ENCODE data around the gene TMEM14C. TPM values are rescaled to one million over a fixed set of nuclear protein-coding genes. Genes with fewer than 3 reads are reported as not detected.

The TMEM14C gene
- total RNA-seq, 1 experiment from 2014 or later, result 84.7 TPM

GRCh38 chr6:10746915-10747250, 24.0 kb downstream of the TMEM14C start:
- Histone ChIP-seq H3K36me3 (ENCODE audit: control insufficient read depth in 1 of 2, insufficient read depth in 2 of 2, low read length in 2 of 2) (peaks cover 3 to 16% of the 10 kb centered on the region in 2 experiments; a peak in 2 of 4 replicates), H2AFZ (ENCODE audit: low read depth, low read length, poor library complexity, severe bottlenecking) (peak overlapping the region; percentile 73), H3K79me2 (ENCODE audit: insufficient read depth, low read length) (peaks cover 42% of the 10 kb centered on the region), H3K27me3 (ENCODE audit: insufficient read depth, low read length) (no peaks in the 10 kb centered on the region), H3K4me2 (ENCODE audit: low read length) (peak overlapping the region; percentile 92), H4K20me1 (ENCODE audit: insufficient read depth) (no peaks in the 10 kb centered on the region; the same call in 1 of the 2 replicates), H3K4me3 (replicated peaks in 1 of 2; ENCODE audit: low read depth in 1 of 2, low read length in 2 of 2) (peak overlapping the region; percentile 84 to 90), H3K9me3 (ENCODE audit: control insufficient read depth in 1 of 2, insufficient read depth in 1 of 2, low read depth in 1 of 2, low read length in 2 of 2) (no peaks in the 10 kb centered on the region), H3K27ac (ENCODE audit: low read depth, low read length) (peak overlapping the region; percentile 57), H3K9me2 (ENCODE audit: insufficient read depth) (no peaks in the 10 kb centered on the region), H3K9ac (ENCODE audit: low read length) (peak overlapping the region; percentile 98), H3K4me1 (ENCODE audit: control insufficient read depth in 1 of 2, insufficient read depth in 2 of 2, low read length in 2 of 2) (peaks cover 9 to 21% of the 10 kb centered on the region in 2 experiments; a peak in 3 of 4 replicates)
- no peak for DNase-seq (ENCODE audit: low read depth, low spot score)
- ChIA-PET RAD21 (ENCODE audit: low non-redundant PET in 1 of 2, low total read pairs in 2 of 2, uncharacterized antibody in 2 of 2, unreplicated experiment in 2 of 2) (no interaction called here), CTCF (interaction anchor here (1.1 to 2.0 kb wide), 2 partner anchors 13 to 24 kb away, joined by 3 to 4 read pairs; partner anchors contain the start of gene TMEM14C), POLR2A (interaction anchor here (1.0 to 1.9 kb wide), 3 partner anchors 14 to 52 kb away, joined by 3 to 11 read pairs (median 6); partner anchors contain the start of genes C6orf52, PAK1IP1 and TMEM14C)
- intact Hi-C loops (cut with micrococcal nuclease), result loop anchor here (1.0 kb wide), 2 partner anchors 25 to 53 kb away; partner anchors contain the start of genes C6orf52 and PAK1IP1
- no peak for ATAC-seq
- TF ChIP-seq POLR2AphosphoS5 (IDR thresholded peaks at IDR 0.05; ENCODE audit: low read depth, low read length) (no peak), CBX3 (IDR thresholded peaks at IDR 0.05; ENCODE audit: low read depth) (no peak), EGR1 (IDR thresholded peaks at IDR 0.05; ENCODE audit: low read depth) (no peak), POLR2A (IDR thresholded peaks at IDR 0.05; ENCODE audit: borderline replicate concordance, extremely low read depth, insufficient read depth, insufficient read length) (no peak), SIN3A (IDR thresholded peaks at IDR 0.05; ENCODE audit: low read depth) (no peak; the same call in 1 of the 2 replicates), JUND (IDR thresholded peaks at IDR 0.05) (no peak), CTCF (IDR thresholded peaks at IDR 0.05 in 2 of 3, conservative IDR thresholded peaks at IDR 0.05 in 1 of 3; ENCODE audit: borderline replicate concordance in 1 of 3, insufficient read depth in 1 of 3, low read depth in 2 of 3, low read length in 2 of 3) (no peak), ATF3 (IDR thresholded peaks at IDR 0.05) (no peak), ZFX (IDR thresholded peaks at IDR 0.05) (no peak)
- BruUV-seq (replicated peaks), result TSS peak; percentile 78
